Astrocyte of the hippocampus (primary cell): ENCODE measurements around the gene NLRC4.
"Not testable (repeated sequence)": the region's sequence is repeated elsewhere in the genome, so short reads cannot be mapped to it uniquely, and the experiment has no call there.

Experiments
- DNase-seq: peaks from one replicate; pipeline ENCODE4 v3.0.0; 2011; ENCODE audit warnings: low read depth, low spot score

The NLRC4 gene, protein sequence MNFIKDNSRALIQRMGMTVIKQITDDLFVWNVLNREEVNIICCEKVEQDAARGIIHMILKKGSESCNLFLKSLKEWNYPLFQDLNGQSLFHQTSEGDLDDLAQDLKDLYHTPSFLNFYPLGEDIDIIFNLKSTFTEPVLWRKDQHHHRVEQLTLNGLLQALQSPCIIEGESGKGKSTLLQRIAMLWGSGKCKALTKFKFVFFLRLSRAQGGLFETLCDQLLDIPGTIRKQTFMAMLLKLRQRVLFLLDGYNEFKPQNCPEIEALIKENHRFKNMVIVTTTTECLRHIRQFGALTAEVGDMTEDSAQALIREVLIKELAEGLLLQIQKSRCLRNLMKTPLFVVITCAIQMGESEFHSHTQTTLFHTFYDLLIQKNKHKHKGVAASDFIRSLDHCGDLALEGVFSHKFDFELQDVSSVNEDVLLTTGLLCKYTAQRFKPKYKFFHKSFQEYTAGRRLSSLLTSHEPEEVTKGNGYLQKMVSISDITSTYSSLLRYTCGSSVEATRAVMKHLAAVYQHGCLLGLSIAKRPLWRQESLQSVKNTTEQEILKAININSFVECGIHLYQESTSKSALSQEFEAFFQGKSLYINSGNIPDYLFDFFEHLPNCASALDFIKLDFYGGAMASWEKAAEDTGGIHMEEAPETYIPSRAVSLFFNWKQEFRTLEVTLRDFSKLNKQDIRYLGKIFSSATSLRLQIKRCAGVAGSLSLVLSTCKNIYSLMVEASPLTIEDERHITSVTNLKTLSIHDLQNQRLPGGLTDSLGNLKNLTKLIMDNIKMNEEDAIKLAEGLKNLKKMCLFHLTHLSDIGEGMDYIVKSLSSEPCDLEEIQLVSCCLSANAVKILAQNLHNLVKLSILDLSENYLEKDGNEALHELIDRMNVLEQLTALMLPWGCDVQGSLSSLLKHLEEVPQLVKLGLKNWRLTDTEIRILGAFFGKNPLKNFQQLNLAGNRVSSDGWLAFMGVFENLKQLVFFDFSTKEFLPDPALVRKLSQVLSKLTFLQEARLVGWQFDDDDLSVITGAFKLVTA

GRCh38 chr2:32264422-32265105 lies at the start of gene NLRC4:
NLRC4 (minus strand) TSS chr2:32264886; CDS start chr2:32256775, 8,111 bp downstream.
- DNase-seq = no peak

DNA sequence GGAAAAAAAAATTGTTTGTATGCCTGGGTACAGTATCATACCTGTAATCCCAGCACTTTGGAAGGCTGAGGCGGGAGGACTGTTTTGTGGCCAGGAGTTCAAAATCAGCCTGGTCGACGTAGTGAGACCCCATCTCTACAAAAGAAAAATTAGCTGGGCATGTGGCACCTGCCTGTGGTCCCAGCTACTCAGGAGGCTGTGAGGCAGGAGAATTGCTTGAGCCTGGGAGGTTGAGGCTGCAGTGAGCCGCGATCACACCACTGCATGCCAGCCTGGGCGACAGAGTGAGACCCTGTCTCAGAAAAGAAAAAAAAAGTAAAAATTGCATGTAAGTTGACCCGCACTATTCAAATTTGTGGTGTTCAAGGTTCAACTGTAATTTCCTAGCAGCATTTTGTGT lies 45.9 kb upstream of the NLRC4 start:
- DNase-seq = no peak

- DNase-seq = not testable (repeated sequence)
Observed at GRCh38 chr2:32293966-32294562, 29.4 kb upstream of the NLRC4 start.

DNA sequence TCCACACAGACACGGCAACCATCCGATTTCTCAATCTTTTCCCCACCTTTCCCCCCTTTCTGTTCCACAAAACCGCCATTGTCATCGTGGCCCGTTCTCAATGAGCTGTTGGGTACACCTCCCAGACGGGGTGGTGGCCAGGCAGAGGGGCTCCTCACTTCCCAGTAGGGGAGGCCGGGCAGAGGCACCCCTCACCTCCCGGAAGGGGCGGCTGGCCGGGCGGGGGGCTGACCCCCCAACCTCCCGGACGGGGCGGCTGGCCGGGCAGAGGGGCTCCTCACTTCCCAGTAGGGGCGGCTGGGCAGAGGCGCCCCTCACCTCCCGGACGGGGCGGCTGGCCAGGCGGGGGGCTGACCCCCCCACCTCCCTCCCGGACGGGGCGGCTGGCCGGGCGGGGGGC lies 28.8 kb upstream of the NLRC4 start:
- DNase-seq = not testable (repeated sequence)

DNA sequence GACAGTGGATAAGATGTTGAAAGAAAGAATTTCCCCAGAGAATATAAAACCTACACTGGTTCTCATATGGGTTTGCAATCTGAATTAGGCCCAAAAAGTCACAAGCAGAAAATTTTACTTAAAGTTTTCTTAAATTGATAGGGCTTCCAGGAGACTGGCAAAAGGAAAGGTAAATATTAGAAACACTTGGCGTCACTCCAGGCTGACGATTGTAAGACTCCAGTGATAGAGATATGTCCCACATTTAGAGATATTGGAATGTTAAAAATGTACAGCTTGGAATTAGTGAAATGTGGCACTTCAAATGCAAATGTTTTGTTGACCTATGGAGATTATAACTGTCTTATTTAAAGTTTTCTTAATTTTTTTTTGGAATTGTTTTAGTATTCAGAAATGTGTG lies 27.1 kb upstream of the NLRC4 start:
- peak; percentile 23 for DNase-seq

DNA sequence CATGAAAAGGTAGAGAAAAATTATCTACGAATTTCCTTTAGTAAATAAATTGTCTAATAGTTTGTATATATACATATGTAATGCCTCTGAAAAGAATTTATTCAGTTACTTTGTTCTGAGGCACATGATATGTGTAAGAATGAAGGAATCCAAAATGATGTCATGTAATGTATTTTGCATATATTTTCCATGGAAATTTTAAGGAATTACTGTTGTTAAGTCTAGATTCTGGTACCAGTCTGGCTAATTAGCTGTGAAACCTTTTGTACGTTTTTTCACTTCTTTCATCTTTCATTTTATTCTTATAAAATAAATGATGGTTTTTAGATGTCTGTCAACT lies 25.3 kb upstream of the NLRC4 start:
- DNase-seq = no peak

- peak; percentile 2 for DNase-seq
Observed at GRCh38 chr2:32289165-32289999, 24.7 kb upstream of the NLRC4 start.

DNA sequence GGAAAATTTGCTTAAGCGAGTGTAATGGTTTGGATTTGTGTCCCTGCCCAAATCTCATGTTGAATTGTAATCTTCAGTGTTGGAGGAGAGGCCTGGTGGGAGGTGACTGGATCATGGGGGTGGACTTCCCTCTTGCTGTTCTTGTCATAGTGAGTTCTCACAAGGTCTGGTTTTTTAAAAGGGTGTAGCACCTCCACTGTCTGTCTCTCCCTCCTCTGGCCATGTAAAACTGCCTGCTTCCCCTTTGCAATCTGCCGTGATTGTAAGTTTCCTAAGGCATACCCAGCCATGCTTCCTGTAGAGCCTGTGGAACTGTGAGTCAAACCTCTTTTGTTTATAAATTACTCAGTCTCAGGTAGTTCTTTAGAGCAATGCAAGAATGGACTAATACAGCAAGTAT lies 19.6 kb upstream of the NLRC4 start:
- DNase-seq = peak; percentile 19

GRCh38 chr2:32278478-32278853 lies 13.8 kb upstream of the NLRC4 start:
- DNase-seq = no peak

DNA sequence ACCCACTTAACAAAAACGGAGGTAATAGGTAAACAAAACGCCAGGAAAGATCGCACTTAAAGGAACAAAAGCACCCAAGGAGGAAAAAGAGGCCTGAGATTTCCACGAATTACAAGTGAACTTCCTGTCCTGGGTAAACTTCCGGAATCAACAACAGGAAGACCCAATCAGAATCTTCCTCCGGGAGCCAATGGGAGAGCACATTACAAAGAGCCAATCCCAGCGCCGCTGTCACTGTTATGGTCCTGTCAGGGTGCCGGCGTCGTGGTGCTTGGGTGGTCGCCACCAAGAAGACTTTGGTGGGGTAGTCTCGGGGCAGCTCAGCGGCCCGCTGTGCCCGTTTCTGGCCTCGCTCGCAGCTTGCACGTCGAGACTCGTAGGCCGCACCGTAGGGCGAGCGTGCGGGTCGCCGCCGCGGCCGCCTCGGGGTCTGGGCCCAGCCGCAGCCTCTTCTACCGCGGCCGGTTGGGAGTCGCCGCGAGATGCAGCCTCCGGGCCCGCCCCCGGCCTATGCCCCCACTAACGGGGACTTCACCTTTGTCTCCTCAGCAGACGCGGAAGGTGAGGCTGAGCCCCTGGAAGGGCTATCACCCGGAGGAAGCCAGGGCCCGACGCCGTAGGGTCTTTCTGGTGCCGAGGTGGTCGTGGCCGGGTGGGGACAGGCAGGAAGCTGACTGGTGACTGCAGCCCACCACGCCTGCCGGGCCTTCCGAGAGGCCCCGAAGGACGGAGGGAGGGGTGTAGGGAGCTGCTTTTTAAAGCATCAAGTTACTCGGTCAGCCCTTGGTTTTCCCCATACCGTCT lies 13.2 kb upstream of the NLRC4 start, which contains the start of gene YIPF4:
TSS of gene YIPF4 (plus strand) at position 231 of the 804 bp plus-strand sequence. CDS start at position 483, 252 bp downstream.
- peak; percentile 96 for DNase-seq

- DNase-seq = no peak
Observed at GRCh38 chr2:32277363-32277673, 12.6 kb upstream of the NLRC4 start.

- not testable (repeated sequence) for DNase-seq
Observed at GRCh38 chr2:32275790-32276189, 11.1 kb upstream of the NLRC4 start.

DNA sequence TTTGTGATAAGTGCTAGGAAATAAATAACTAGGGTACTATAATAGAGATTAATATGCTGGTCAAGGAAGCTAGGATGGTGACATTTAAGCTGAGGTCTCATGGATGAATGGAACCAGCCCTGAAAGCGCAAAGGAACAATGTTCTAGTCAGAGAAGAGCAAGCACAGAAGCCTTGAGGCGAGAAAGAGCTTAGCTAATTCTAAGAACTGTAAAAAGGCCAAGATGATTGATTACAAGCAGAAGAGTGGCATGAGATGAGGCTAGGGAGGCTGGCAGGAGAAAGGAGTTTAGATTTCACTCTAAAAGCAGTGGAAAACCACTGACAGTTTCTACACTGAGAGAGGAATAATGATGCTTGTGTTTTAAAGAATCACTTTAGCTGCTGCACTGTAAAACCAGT lies 9.6 kb upstream of the NLRC4 start:
- no peak for DNase-seq

GRCh38 chr2:32272279-32272678 lies 7.6 kb upstream of the NLRC4 start:
- DNase-seq = no peak

DNA sequence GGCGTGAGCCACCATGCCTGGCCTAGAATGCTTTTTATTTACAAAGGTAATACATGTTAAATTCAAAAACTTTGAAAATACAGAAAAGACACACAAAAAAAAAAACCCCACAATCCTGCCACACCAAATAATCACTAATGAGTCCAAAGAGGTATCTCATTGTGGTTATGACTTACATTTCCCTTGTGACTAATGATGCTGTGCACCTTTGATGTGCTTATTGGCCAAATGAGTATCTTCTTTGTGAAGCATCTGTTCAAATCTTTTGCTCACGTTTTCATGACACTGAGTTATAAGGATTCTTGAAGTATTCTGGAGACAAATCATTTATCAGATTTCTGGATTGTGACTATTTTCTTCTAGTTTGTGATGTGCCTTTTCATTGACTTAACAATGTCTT lies 6.4 kb upstream of the NLRC4 start:
- DNase-seq = no peak

- no peak for DNase-seq
Observed at GRCh38 chr2:32262105-32262504, 2.6 kb downstream of the NLRC4 start.

- no peak for DNase-seq
Observed at GRCh38 chr2:32260376-32260775, 4.3 kb downstream of the NLRC4 start.

DNA sequence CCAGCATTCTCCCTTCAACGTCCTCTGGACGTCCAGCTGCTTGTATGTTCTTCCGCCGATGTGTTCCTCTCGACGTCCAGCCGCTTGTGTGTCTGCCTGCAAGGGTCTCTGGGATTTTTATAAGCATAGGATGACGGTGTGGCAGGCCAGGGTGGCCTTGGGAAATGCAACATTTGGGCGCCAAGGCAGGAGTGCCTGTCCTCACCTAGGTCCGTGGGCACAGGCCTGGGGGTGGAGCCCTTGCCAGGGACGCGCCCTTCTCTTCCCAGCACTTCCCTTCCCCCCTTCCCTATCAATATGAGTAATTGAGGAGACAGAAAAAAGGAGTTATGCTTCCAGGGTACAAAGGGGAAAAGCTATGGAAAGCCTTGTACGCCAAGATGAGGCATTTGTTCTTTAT lies 6.4 kb downstream of the NLRC4 start:
- no peak for DNase-seq

GRCh38 chr2:32250290-32250689 lies 14.4 kb downstream of the NLRC4 start:
- no peak for DNase-seq

GRCh38 chr2:32249731-32250236 lies 14.9 kb downstream of the NLRC4 start:
- no peak for DNase-seq
